HS-27A (cell line): Measurements from ENCODE around the gene ERI3.
"Not testable (repeated sequence)": the region's sequence is repeated elsewhere in the genome, so short reads cannot be mapped to it uniquely, and the experiment has no call there.

Experiments
- DNase-seq: peaks from one replicate; pipeline ENCODE4 v3.0.0-alpha.2; 2012; ENCODE audit warnings: low read depth, missing footprints

ERI3 gene

GRCh38 chr1:44208226-44208625, 146.8 kb downstream of the ERI3 start:
- DNase-seq = no peak

- not testable (repeated sequence) for DNase-seq
Observed at GRCh38 chr1:44206545-44206944, 148.5 kb downstream of the ERI3 start.

DNA sequence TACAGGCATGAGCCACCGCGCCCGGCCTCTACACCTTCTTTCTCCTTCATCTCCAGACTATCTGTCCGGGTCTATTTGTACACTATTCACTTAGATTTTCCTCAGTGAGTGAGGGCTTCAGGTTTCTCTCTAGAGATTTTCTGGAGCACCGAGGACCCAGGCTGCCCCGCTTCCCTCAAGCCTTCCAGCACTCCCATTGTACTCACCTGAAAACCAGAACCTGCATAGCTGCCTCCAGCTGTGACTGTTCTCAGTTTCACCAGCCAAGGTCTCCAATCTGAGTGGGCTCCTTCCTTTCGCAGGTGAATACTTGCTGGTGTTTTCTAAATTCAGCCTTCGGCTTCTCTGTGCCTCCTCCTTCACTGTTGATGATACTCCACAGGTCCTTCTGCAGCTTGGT, 154.7 kb downstream of the ERI3 start:
- no peak for DNase-seq

DNA sequence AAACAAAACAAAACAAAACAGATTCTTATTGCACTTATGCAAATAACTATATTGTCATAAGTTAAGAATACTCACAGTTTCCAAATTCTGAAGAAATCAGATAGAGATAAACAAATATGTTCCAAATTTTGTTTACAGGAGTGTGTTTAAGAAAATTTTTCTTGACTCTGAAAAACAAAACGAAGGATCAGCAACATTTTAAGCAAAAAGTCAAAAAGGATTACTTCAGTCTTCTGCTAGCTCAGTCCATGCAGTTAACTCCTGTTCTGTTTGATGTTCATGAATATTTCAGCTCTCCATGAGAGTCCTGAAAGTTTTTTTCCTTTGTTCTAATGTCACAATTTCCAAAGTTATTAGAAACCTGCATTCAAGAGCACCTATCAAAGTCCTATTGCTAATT, 180.4 kb downstream of the ERI3 start:
- DNase-seq = no peak
